MM.1S (cell line): ENCODE data around the gene SLC22A3.

Experiments used
- DNase-seq: peaks from one replicate; pipeline ENCODE4 v3.0.0-alpha.2; 2015
- H2AFZ ChIP-seq: fragments of 300-600 bp; sonication (generic); 2 replicates; pipeline ENCODE4 v1.6.0; 2016; ENCODE audit warnings: antibody characterized with exemption, low read length
- H3F3A ChIP-seq: fragments of 300-600 bp; sonication (generic); 2 replicates; pipeline ENCODE4 v1.6.1; 2016; ENCODE audit warnings: mild to moderate bottlenecking, antibody characterized with exemption, low read length, moderate library complexity, mixed read lengths; ENCODE audit not compliant: insufficient read depth
- H3K27ac ChIP-seq: fragments of 300-600 bp; sonication (generic); 2 replicates; pipeline ENCODE4 v1.5.1; 2016; ENCODE audit warnings: mild to moderate bottlenecking, low read length
- H3K27me3 ChIP-seq: fragments of 300-600 bp; sonication (generic); replicated peaks from 2 replicates; pipeline ENCODE4 v1.6.0; 2016; ENCODE audit warnings: low read length; ENCODE audit not compliant: insufficient read depth
- H3K36me3 ChIP-seq: fragments of 300-600 bp; sonication (generic); replicated peaks from 2 replicates; pipeline ENCODE4 v1.6.1; 2016; ENCODE audit warnings: mild to moderate bottlenecking, low read length, mixed read lengths; ENCODE audit not compliant: insufficient read depth
- H3K4me1 ChIP-seq: fragments of 300-600 bp; sonication (generic); 2 replicates; pipeline ENCODE4 v1.6.1; 2016; ENCODE audit warnings: low read length, mixed read lengths
- H3K4me2 ChIP-seq: fragments of 300-600 bp; sonication (generic); 2 replicates; pipeline ENCODE4 v1.6.0; 2016; ENCODE audit warnings: low read depth, low read length
- H3K4me3 ChIP-seq: fragments of 300-600 bp; sonication (generic); 2 replicates; pipeline ENCODE4 v1.5.1; 2016; ENCODE audit warnings: low read length, mixed read lengths
- H3K79me2 ChIP-seq: fragments of 300-600 bp; sonication (generic); 2 replicates; pipeline ENCODE4 v1.6.1; 2016; ENCODE audit warnings: mixed run types, low read length, mixed read lengths
- H3K9ac ChIP-seq: fragments of 300-600 bp; sonication (generic); 2 replicates; pipeline ENCODE4 v1.6.1; 2016; ENCODE audit warnings: low read length, mixed read lengths
- H3K9me2 ChIP-seq: fragments of 300-600 bp; sonication (generic); replicated peaks from 2 replicates; pipeline ENCODE4 v1.6.1; 2016; ENCODE audit warnings: mild to moderate bottlenecking, low read length, mixed read lengths; ENCODE audit not compliant: insufficient read depth
- H3K9me3 ChIP-seq: fragments of 300-600 bp; sonication (generic); replicated peaks from 2 replicates; pipeline ENCODE4 v1.6.1; 2016; ENCODE audit warnings: mild to moderate bottlenecking, low read length, mixed read lengths; ENCODE audit not compliant: insufficient read depth
- H4K20me1 ChIP-seq: fragments of 300-600 bp; sonication (generic); 2 replicates; pipeline ENCODE4 v1.6.1; 2016; ENCODE audit warnings: mild to moderate bottlenecking, low read length, moderate library complexity, mixed read lengths; ENCODE audit not compliant: insufficient read depth
- CTCF ChIP-seq: fragments of 300-600 bp; sonication (generic); IDR thresholded peaks from 2 replicates; pipeline ENCODE4 v1.5.1; 2016; ENCODE audit warnings: antibody characterized with exemption, low read length, mixed read lengths
- EZH2 ChIP-seq: fragments of 300-600 bp; sonication (generic); optimal IDR thresholded peaks from 2 replicates; pipeline ENCODE3; 2017; ENCODE audit warnings: low read depth, mild to moderate bottlenecking, antibody characterized with exemption, low read length, mixed read lengths
- EZH2phosphoT487 ChIP-seq: fragments of 300-600 bp; sonication (generic); IDR thresholded peaks from 2 replicates; pipeline ENCODE4 v1.6.1; 2018; ENCODE audit warnings: antibody characterized with exemption, low read length

SLC22A3 gene

GRCh38 chr6:160412993-160413392, 64.8 kb downstream of the SLC22A3 start:
- Histone ChIP-seq H3K9me2 (no peaks in the 10 kb centered on the region), H3K9me3 (no peaks in the 10 kb centered on the region), H3K27ac (no peak overlapping the region), H3K27me3 (no peaks in the 10 kb centered on the region), H2AFZ (no peak overlapping the region), H3K4me1 (no peaks in the 10 kb centered on the region), H3K79me2 (no peaks in the 10 kb centered on the region), H3K4me2 (no peak overlapping the region), H3K9ac (no peak overlapping the region), H4K20me1 (no peaks in the 10 kb centered on the region), H3K36me3 (no peaks in the 10 kb centered on the region), H3F3A (no peaks in the 10 kb centered on the region), H3K4me3 (no peak overlapping the region)
- DNase-seq = no peak
- TF ChIP-seq EZH2 = no peak
- TF ChIP-seq EZH2phosphoT487 = no peak
- no peak for TF ChIP-seq CTCF

GRCh38 chr6:160417146-160417545, 69.0 kb downstream of the SLC22A3 start:
- no peaks in the 10 kb centered on the region for H3K27me3 ChIP-seq
- no peaks in the 10 kb centered on the region for H3K9me2 ChIP-seq
- no peak overlapping the region for H3K27ac ChIP-seq
- H2AFZ ChIP-seq = no peak overlapping the region
- H3K79me2 ChIP-seq = no peaks in the 10 kb centered on the region
- no peaks in the 10 kb centered on the region for H3K9me3 ChIP-seq
- H3K9ac ChIP-seq = no peak overlapping the region
- DNase-seq = no peak
- no peaks in the 10 kb centered on the region for H3K36me3 ChIP-seq
- H3K4me1 ChIP-seq = no peaks in the 10 kb centered on the region
- H4K20me1 ChIP-seq = no peaks in the 10 kb centered on the region
- H3K4me2 ChIP-seq = no peak overlapping the region
- no peak overlapping the region for H3K4me3 ChIP-seq
- H3F3A ChIP-seq = no peaks in the 10 kb centered on the region
- TF ChIP-seq EZH2phosphoT487 (no peak), CTCF (no peak), EZH2 (no peak)

GRCh38 chr6:160417550-160417949, 69.4 kb downstream of the SLC22A3 start:
- Histone ChIP-seq H4K20me1 (no peaks in the 10 kb centered on the region), H3K9me3 (no peaks in the 10 kb centered on the region), H3K79me2 (no peaks in the 10 kb centered on the region), H3K4me3 (no peak overlapping the region), H3F3A (no peaks in the 10 kb centered on the region), H3K27me3 (no peaks in the 10 kb centered on the region), H3K27ac (no peak overlapping the region), H3K9ac (no peak overlapping the region), H3K9me2 (no peaks in the 10 kb centered on the region), H3K36me3 (no peaks in the 10 kb centered on the region), H2AFZ (no peak overlapping the region), H3K4me1 (no peaks in the 10 kb centered on the region), H3K4me2 (no peak overlapping the region)
- TF ChIP-seq EZH2 (no peak), CTCF (no peak), EZH2phosphoT487 (no peak)
- no peak for DNase-seq
